ENCODE results near the gene MBNL3. TPM values are rescaled to one million over a fixed set of nuclear protein-coding genes. Genes with fewer than 3 reads are reported as not detected.

MBNL3 gene
- total RNA-seq, 1 experiment from 2014 or later: 0.39 TPM

- in situ Hi-C loops (cut with HindIII; ENCODE audit: low pct_unique_long_range_greater_than_20kb, low sequenced_read_pairs) (no loop called here), intact Hi-C loops (cut with micrococcal nuclease; ENCODE audit: unreplicated experiment) (no loop called here)
- DNase-seq (ENCODE audit: low read depth, low spot score) (no peak), ATAC-seq (no peak)
- Histone ChIP-seq H3K36me3 (ENCODE audit: control insufficient read depth, insufficient read depth, low read length) (no peaks in the 10 kb centered on the region), H3K27me3 (ENCODE audit: control insufficient read depth, insufficient read depth, low read length) (peaks cover 13% of the 10 kb centered on the region; the same call in 1 of the 2 replicates), H3K4me3 (ENCODE audit: low read depth in 2 of 2, low read length in 2 of 2) (no peak overlapping the region), H3K27ac (ENCODE audit: low read length) (no peak overlapping the region), H3K4me1 (ENCODE audit: control insufficient read depth, insufficient read depth, low read length) (no peaks in the 10 kb centered on the region), H3K9me3 (ENCODE audit: control insufficient read depth, insufficient read depth, low read depth, low read length) (no peaks in the 10 kb centered on the region)
- ChIA-PET CTCF (no interaction called here), POLR2A (no interaction called here)
- TF ChIP-seq SIN3A (IDR thresholded peaks at IDR 0.05; ENCODE audit: borderline replicate concordance, insufficient read depth, low read depth, low read length): no peak
- TF ChIP-seq REST (IDR thresholded peaks at IDR 0.05; ENCODE audit: insufficient read depth in 1 of 2, low read depth in 2 of 2, low read length in 1 of 2): no peak
- no peak for TF ChIP-seq TCF7L2 (IDR thresholded peaks at IDR 0.05; ENCODE audit: low read depth, low read length)
- no peak for TF ChIP-seq POLR2AphosphoS5 (IDR thresholded peaks at IDR 0.05; ENCODE audit: low read depth, low read length)
- no peak for TF ChIP-seq CTCF (IDR thresholded peaks at IDR 0.05)
- BruUV-seq (replicated peaks): no TSS peak
These were observed 18.7 kb downstream of the MBNL3 start for GRCh38 chrX:132470179-132470578.

GRCh38 chrX:132468454-132468853, 20.4 kb downstream of the MBNL3 start:
- DNase-seq (ENCODE audit: low read depth, low spot score): no peak
- no peak for ATAC-seq
- ChIA-PET POLR2A (no interaction called here), CTCF (no interaction called here)
- no peaks in the 10 kb centered on the region for H3K4me1 ChIP-seq (ENCODE audit: control insufficient read depth, insufficient read depth, low read length)
- BruUV-seq (replicated peaks): no TSS peak
- H3K36me3 ChIP-seq (ENCODE audit: control insufficient read depth, insufficient read depth, low read length): no peaks in the 10 kb centered on the region
- TF ChIP-seq POLR2AphosphoS5 (IDR thresholded peaks at IDR 0.05; ENCODE audit: low read depth, low read length): no peak
- no peak for TF ChIP-seq TCF7L2 (IDR thresholded peaks at IDR 0.05; ENCODE audit: low read depth, low read length)
- no peak for TF ChIP-seq REST (IDR thresholded peaks at IDR 0.05; ENCODE audit: insufficient read depth in 1 of 2, low read depth in 2 of 2, low read length in 1 of 2)
- TF ChIP-seq SIN3A (IDR thresholded peaks at IDR 0.05; ENCODE audit: borderline replicate concordance, insufficient read depth, low read depth, low read length): no peak
- intact Hi-C loops (cut with micrococcal nuclease; ENCODE audit: unreplicated experiment) (loop anchor here (10.0 kb wide), 1 partner anchor 234 kb away; no protein-coding TSS in a partner anchor), in situ Hi-C loops (cut with HindIII; ENCODE audit: low pct_unique_long_range_greater_than_20kb, low sequenced_read_pairs) (no loop called here)
- no peak overlapping the region for H3K27ac ChIP-seq (ENCODE audit: low read length)
- H3K9me3 ChIP-seq (ENCODE audit: control insufficient read depth, insufficient read depth, low read depth, low read length): no peaks in the 10 kb centered on the region
- peaks cover 9% of the 10 kb centered on the region; the same call in 1 of the 2 replicates for H3K27me3 ChIP-seq (ENCODE audit: control insufficient read depth, insufficient read depth, low read length)
- no peak overlapping the region for H3K4me3 ChIP-seq (ENCODE audit: low read depth in 2 of 2, low read length in 2 of 2)
